Activated CD4-positive, alpha-beta T cell treated with anti-CD3 and anti-CD28 coated beads for 1 hour (primary cell): ENCODE results near the gene SORL1.

Experiments
- DNase-seq: peaks from one replicate; pipeline ENCODE4 v3.0.0-alpha.2; 2020

The SORL1 gene

DNA sequence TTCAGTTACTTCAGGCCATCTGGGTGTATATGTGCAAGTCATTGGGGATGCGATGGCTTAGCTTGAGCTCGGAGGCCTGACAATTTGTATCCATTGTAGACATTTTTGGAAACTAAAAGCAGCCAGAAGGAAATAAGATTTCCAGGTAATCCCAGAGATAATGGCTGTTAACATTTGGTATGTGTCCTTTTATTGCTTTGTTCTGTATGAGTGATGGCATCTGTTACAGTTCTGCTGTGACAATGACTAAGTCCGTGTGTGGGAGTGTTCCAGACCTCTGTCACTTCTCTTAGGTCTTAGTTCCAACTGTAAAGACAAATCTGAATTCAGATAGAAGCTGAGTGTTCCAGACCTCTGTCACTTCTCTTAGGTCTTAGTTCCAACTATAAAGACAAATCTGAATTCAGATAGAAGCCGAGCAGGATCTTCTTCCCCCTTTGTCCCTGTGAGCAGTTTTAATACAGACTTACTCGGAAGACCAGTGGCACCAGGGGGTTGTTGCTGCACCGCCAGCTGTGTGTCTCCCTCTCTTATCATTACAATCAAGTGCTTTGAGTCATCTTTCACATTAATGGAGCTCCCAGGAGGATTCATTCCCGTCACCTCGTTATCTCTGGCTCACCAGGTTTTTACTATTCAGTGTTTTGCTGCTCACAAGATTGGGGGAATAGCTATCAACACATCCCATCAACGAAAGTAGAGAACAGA, 191.5 kb downstream of the SORL1 start:
- DNase-seq = no peak

DNA sequence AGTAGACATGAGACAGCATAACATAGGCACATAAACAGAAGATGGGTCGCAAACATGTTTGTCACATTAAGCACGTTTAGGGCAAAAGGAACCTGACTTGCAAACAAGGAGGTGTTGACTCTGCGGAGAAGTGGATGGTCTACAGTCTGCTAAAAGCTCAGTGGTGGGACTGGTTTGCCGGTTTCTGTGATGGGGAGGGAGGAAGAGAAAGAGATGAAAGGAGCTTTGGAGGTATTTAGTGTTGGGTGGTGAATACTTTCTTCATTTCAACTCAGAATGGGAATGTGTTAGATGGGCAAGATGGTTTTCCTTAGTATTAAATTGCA, 192.0 kb downstream of the SORL1 start:
- DNase-seq = no peak

DNA sequence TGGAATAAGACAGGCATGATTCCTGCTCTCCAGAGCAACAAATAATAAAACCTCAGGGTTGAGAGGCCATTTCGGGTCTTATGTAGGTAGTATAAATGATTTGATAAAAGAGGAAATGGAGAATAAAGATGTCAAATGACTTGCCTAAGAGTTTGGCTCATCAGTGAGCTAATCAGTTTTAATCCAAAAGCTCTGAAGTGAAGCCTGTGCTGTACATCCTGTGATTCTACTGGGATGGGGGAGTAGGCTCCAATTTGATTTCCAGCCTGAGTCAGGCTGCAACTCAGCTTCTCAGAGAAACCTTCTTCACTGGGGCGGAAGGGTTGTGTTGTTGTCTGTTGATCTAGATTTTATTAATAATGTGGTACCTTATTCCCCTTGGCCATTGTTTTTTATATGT, 192.9 kb downstream of the SORL1 start:
- DNase-seq = no peak

DNA sequence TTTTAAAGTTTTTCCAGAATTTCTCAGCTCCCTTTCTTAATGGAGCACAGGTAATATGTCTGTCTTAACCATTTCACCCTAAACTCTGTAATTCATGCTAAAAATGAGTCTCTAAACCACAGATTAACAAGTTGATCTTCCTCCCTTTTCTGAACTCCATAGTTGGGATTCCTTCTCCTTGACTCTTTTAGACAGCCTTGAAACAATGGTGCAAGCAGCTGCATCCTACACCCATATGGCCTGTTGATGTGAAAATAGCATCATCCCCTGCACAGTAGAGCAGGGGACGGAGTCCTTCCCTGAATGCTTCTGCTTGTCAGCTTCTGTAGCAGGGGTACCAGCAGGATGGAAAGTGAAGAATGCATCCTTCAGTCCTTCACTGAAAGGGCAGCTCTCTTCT, 193.5 kb downstream of the SORL1 start:
- DNase-seq = no peak

DNA sequence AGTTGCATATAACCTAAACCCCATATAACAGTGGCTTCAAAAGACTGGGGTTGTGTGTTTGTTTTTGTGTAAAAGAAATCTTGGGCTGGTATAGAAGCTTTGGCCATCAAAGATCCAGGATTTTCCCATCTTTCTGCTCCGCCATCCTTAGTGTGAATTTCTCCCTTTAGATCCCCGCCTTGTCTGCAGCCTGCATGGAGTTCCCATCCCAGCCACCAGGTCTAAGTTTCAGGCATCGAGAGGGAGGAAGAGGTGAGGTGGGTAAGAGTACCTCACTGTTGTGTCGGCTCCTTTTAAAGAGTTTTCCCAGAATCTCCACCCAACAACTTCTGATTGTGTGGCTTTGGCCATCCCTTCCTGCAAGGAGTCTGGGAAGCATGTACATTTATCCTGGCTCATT, 196.2 kb downstream of the SORL1 start:
- DNase-seq = no peak

DNA sequence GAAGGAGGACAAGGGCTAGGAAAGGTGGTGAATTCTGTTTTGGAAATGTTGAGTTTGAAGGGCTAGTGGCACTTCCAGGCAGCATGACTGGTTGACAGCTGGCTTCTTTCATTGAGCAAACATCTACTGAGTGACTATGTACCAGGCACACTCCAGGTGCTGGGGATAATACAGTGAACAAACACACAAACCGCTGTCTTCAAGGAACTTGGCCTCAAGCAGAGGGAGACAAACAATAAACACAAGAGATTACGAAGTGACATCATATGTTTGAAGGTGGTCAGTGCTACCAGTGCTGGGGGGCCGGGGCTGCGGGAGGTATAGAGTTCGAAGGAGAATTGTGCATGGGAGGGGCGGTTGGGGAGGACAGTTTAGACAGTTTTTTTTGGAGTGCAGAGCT, 197.7 kb downstream of the SORL1 start:
- no peak for DNase-seq

DNA sequence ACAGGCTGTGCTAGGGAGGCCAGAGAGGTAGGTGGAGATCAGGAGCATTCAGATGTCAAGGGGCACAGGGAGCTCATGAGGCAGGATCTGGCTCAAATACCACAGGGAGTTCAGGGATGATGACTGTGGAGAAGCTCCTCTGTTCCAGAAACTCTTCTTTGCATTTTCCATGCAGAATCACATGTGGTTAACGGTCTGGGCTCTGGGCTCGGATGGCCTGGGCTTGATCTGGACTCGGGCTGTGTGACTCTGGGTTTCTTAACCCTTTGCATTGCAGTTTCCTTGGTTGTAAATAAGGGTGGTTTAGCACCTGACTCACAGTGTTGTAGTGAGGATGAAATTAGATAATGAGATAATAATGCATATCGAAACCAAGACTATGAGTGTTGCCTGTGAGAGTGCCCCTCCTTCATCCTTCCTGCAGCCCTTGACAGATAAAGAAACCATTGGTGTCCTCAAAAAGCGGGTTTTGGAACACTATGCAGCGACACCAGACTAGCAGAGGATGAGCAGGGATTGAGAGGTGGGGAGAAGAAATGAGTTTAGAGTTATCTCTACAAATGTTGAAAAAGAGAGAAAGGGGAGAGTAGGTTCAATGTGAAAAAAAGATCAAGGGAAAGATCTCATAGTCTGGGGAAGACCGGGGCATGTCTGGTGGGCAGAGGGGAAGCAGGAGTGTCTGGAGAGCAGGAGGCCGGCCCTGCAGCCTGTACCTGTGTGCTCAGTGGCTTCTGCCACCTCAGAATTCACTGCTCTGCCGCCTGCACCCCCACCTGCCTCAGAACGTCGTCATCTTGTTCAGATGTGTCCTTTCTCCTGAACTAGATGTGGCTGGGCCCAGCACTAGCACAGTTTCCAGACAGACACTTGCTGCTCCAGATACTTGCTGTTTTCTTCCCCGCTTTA, 198.5 kb downstream of the SORL1 start:
- no peak for DNase-seq

DNA sequence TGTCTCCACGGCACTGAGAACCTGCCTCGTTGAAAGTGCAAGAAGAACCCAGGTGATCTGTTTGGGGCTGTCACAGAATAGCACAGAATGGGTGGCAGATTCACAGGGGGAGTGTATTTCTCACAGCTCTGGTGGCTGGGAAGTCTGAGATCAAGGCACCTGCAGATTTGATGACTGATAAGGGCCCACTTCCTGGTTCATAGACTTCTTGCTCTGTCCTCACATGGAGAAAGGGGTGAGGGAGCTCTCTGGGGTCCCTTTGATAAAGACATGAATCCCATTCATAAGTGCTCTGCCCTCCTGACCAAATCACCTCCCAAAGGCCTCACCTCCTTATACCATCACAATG, 199.1 kb downstream of the SORL1 start:
- no peak for DNase-seq

DNA sequence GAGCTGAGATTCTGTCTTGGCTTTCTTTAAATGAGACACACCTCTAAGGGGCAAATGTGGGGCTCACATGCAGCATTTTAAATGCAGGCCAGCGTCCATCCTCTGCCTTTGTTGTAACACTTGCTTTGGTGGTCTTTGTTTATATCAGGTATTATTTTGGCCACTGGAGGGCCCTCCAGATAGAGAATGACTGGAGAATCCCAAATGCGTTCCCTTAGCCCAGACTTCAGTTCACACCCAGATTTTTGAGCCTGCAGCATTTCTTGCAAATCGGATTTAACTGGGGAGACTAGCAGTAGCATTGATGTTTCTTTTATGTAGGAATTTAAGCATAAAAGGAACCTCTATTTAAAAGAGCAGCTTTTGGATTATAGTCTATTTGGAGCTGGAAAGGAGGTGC, 200.9 kb downstream of the SORL1 start:
- DNase-seq = no peak

DNA sequence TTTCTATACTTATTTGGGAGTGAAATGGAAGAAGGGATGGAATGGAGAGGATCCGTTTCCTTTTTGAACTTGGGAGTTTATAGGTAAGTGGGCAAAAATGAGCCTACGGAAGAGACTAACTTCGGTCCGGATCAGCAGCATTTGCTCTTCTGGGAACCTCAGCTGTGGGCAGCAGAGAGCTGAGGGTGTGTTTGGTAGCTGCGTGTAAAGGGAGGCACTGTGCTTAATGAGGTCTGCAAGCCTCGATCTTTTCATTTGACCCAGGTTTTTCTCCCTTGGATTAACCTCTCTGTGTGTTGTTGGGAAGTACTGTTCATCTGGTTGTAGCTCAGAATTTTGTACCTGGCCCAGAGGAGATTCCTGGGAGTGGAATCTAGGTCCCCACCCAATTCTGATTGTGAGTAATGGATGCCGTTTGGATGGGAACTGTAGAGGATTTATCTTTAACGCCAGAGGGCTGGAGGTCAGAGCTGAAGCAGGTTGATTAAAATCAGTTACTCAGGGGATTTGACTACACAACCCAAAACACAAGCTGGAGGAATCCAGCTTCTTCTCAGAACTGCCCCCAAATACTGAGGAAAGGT, 202.2 kb downstream of the SORL1 start:
- no peak for DNase-seq

DNA sequence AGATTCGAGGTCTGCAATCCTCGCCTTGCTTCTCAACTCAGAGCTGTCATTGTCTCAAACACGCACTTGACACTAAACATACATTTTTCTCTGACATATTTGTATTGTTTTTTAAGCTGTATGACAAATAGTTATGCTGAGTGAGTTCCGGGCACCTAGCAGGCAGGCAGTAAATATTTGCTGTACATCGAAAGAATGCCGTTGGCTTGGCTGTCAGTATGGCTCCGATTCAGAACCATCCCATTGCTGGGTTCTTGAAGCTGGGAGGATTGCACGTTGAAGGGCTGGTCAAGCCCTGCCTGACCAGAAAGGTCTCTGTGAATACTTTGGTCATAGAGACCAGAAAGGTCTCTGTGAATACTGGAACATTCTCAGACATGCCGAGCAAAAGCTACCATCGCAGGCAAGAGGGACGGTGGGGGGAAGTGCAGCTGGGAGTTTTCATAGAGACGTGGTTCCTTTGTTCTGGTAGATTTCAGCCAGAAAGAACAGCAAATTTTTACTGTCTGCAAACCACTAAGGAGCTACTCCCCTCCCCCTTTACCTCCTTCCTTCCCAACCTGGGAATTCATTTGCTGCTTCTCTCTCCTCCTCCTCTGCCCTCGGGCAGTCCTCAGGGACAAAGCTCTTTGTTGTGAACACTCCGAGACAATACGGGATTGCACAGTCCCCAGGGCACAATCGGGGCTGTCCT, 202.9 kb downstream of the SORL1 start:
- DNase-seq = no peak

DNA sequence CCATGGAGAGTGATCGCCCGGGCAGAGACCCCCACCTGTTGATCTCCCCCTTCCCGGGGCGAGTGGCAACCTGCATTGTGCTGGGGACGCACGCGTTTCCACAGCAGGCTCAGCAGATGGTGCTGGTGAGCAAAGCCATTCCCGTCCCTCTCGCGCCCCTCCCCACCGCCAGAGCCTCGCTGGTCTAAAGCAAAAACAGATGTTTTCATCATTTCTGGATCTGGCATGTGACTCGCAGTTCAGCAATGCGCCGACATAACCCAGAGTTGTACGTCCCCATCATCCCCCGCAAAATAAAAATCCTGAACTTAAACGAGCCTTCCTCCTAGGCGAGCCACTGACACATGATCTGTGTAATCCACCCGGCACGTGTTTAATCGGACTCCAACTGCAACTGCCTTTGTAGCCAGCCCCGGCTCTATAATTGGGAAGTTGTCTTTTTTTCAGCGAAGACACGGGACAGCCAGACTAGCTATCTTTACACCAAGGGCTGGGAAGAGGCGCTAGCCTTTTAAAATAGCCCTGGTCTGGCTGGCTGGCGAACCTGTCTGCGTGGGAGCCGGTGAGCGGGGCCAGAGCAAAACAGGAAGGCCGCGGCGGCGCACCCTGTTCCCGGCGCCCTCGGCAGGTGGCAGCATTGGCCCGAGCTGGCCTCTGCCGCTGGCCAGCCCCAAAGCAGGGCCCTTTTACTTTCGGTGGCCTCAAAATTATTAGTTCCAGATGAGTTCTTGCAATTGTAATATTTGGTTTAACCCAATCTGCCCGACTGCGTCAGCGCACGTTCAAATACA, 203.6 kb downstream of the SORL1 start:
- DNase-seq = peak; percentile 39

DNA sequence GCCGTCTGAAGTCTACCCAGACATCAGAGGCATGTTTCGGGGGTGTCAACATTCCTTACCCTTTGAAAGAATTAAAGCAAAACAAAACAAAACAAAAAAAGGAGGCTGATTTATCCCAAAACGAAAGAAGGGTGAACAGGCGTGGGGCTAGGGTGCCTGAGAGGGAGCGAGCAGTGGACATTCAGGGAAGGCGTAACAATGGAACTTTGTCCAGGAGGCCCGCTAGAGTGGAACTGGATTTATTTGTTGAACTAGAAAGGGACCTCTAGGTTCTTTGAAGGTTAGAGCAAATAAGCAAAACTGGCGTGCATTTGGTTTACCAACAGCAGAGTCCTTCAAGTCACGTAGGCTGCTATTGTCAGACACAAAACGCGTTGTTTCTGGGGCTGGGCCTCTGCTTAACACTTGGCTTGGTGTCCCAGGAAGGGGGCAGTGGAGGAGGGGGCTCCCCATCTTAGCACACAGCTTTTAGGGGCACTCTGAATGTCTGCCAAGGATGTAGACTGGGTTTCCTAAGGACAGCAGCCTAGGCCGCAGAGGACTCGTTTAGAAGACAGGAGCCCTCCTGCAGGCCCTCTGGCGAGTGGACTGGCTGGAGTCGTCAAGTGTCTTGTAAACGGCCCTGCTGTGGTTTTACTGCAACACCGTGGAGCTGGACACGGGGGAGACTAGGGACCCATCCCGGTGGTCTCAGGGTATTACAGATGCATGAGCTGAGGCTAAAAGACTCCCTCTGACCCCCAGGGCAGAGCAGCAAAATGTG, 204.4 kb downstream of the SORL1 start:
- DNase-seq = no peak

DNA sequence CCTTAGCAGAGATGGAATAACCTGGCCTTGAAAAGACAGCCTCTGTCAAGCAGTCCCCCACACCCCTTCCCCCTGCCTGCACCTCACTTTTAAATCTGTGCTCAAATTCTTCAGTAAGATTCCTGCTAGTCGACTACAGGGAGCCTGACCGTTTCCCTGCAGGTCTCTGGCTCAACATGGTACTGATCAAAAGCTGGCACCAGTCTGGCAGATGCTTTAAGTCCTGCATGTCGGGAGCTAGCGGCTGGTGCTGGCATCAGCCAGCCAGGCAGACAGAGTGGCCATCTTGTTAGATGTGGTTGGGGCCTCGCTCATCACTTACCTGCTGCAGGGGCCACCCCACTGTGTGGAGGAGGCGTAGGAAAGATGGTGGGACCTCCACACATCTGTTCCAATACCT, 205.0 kb downstream of the SORL1 start:
- DNase-seq = no peak

DNA sequence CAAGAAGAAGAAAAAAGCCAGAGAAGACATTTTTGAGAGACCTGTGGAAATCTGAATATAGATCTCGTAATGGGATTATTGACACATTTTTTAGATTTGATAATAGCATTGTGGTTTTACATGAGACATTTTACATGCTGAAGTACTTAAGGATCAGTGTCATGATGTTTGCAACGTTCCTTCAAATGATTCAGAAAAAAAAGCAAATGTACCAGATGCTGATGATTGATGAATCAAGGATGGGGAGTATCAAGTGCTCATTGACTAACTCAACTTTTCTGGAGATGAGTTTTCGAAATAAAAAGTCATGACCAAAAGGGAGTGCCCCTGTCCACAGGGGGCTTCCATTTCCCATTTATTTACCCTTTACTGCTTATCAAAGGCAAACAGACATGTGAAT, 207.7 kb downstream of the SORL1 start:
- DNase-seq = no peak

DNA sequence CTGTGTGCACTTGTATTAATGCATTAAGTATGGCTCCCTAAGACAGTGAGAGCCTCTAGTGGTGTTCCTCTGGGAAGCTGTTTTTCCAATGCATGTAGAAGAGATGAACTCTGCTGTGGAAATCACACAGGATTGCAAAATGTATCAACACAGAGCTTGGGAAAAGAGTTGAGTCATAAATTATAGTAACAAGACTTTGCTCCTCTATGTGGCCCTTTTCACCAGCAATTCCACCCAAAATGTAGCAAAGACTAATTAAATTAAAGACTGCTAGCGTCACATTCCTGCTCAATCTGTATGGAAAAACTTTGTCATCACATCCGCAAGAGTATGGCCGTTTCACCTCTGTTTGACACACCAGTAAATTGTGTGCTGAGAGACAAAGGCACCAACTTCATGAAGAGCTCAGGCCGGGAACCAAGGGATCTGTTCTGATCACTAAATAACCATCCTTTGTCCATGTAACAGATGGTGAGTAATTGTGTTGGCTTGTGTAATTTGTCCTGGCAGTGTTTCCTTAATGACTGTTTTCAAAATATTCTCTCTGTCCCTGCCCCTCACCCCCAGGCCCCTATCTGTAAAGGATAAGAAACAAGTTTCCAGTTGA, 209.9 kb downstream of the SORL1 start:
- DNase-seq = no peak

DNA sequence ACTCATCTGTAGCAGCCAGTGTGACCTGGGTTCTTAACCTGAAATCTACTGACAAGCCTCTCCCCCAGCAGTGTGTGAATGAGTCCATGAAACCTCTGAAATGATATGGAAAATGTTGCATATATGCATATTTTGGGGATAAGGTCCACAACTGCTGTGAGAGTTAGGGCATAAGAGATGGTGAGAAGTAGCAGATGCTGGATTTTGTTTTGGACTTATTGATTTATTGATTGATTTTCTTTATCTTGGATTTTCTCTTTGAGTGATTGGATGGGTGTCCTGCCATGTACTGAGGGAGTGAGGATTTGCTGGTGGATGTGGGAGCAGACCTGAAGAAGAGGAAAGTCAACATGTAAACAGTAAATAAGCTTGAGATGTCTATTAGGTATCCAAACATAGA, 212.0 kb downstream of the SORL1 start:
- DNase-seq = no peak

DNA sequence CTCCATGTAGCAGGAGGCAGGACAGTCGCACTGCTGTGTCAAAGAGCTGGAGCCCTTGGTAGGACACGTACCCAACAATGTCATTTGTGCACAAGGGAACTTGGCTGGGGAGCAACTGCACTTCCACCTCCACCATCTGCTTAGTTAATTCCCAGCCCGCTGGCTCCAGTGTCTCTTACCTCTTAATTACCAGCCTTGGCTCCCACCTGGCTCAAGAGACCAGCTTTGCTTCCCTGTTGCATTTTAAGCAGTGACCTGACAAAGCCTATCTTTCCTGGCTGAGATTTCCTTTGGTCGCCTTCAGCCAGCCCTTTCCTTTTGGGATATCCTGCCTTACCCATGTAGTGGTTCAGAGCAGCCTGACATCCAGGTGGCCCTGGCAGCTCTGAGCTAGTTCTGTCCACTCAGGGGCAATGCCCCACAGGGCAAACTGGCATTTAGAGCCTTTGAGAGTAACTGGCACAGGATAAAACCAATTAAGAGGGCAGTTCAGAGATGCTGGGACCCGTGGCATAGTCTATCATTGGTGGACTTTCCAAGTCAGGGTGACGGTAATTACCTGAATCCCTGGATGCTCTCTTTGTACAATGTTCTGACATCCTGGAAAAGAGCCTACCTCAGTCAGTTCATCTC, 213.2 kb downstream of the SORL1 start:
- DNase-seq = no peak

DNA sequence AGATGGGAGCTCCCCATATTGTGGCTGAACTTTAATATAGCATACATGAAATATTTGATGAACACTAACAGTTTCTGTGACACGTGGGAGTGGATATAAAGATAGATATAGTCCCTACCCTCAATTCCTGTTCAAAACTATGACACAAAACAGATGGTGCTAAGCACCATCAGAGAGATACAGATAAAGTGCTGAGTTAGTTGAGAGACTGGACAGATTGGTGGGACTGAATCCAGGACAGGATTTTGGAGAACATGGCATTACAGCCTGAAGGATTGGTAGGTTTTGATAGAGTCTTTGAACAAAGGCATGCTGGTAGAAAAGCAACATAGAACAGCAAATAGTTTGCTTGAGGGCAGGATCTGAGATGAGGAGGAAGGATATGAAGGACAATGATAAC, 215.7 kb downstream of the SORL1 start:
- no peak for DNase-seq

DNA sequence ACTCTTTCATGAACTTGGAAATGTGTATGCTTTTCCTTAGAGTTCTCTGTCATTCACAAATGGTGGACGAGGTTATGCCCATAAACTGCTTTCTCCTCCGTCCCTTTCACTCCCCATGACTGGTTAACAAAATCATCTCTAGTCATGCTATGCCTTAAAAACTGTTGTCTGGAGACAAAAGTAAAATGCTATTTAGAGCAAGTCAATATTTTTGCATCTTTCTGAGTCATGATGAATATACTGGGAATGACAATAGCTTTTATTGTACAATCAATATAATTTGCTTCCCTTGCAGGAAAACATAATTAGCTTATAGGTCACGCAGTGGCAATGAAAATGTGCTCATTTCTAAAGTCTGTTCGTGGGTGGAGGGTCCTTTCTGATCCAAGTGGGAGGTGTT, 217.3 kb downstream of the SORL1 start:
- no peak for DNase-seq

DNA sequence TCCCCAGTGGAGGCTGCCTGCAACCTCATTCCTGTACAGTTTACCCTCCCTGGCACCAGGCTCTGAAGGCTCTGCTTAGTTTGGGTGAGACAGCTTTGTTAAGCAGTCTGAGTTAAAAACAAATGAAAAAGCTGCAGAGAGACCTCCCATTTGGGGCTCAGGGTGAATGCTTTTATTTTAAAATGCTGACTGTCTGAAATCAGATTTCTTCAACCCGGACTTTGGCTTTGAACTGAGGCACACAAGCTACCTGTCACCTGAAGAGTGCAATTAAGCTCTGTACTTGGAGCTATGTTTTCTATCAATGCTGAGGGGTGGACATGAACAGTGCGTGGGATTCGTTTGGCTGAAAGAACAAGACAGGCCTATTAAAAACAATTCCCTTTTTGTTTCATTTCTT, 218.2 kb downstream of the SORL1 start:
- DNase-seq = no peak
